Left hindlimb (tissue), 1 donor: Measurements from ENCODE around the gene ANKRD65.

ENCODE experiments used
- DNase-seq: peaks from one replicate; pipeline ENCODE4 v3.0.0-alpha.2; 2018

The ANKRD65 gene

DNA sequence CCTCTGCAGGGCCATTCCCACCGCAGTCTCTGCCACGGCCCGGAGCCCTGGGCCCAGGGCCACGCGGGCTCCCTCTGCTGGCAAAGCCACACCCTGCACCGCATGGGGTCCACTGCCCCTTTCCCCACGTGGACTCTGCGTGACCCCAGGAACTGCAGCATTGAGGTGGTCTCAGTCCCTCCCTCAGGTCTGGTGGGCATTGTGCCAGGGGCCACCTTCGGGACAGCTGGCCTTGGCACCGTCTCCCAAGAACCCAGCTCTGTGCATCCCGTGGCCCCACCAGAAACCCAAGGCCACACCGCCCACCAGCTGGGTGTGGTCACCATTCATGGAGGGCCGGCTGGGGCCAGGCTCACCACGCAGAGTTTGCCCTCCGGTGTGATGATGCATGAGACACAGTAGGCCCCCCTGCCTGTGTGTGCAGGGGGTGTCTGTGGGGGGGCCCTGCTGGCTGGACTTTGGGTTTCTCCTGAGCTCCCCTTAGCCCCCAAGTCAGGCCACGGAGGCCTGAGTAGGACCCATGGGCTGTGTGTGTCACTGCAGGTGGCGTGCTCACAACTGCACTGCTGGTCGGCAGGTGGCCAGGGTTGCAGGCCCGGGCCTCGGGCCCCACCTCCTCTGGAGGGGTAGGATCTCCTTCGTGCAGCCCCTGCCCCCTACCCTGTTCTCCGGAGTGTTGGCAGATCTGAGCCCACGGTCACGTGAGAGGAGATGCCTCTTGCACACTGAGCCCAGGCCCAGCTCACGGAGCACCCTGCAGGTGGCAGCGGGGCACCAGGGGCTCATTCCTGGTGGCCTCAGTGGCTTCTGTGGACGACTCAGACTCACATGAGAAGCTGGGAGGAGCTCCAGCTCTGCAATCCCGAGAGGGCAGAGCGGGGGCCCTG lies 20.2 kb upstream of the ANKRD65 start:
- peak; percentile 52 for DNase-seq

DNA sequence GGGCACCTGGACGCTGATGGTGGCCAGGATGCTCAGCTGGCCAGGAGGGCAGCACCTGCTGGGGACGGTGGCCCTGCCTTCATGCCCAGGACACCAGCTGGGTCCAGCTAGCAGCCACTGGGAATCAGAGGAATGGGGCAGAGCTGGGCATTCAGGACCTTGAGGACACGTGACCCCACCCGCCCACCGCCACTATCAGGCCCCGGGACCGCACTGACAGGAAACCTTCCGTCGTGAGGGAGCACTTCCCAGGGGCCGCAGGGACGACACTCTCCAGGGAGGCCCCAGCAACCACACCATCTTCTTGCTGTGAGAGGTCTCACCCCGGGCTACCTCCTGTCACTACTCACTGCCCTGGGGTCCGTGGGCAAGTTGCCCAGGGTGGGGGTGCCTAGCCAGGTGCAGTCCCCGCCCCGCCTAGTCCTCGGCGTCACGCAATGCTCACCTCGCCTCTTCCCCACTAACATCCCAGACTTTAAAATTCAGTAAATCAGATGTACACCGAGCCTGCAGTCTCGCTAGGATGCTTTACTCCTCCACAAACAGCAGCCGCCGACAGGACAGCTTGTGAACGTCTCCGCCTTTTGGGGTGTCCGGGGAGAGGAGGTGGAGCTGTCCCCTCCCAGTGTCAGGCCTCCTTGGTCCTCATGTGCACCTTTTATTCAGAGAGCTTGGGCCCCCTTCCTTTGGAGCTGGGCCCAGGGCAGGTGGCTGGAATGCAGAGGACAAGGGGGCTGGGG lies 19.4 kb upstream of the ANKRD65 start:
- DNase-seq = no peak

- no peak for DNase-seq
Measured at GRCh38 chr1:1439546-1440261, 18.6 kb upstream of the ANKRD65 start.

DNA sequence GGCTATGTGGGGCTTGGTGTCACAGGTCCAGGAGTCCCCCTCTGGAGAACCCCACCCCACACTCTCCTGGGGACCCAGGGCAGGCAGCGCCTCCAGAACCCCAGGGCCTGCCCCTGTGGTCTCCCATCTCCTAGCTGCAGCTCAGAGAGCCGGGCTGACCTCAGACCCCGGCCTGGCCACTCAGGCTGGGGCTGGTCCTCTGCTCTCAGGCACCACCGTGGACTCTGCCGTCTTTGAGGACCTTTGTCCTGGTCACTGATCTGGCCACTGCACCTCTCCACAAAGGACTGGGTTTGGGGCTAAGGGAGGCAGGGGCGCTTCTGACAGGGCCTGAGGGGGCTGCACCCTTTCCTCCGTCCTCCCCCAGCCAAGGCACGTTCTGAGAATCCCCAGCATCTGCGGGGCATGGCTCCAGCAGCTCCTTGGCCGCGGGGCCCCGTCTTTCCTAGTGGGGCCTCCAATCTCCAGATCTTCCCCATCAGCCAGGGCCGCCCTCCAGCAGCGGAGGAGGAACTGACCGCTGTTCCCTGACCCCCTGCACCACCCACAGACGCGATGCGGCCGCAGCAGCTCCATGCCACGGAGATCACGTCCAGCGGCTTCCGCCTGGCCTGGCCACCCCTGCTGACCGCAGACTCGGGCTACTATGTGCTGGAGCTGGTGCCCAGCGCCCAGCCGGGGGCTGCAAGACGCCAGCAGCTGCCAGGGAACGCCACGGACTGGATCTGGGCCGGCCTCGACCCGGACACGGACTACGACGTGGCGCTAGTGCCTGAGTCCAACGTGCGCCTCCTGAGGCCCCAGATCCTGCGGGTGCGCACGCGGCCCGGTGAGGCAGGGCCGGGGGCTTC lies 17.7 kb upstream of the ANKRD65 start:
- DNase-seq = peak; percentile 32

DNA sequence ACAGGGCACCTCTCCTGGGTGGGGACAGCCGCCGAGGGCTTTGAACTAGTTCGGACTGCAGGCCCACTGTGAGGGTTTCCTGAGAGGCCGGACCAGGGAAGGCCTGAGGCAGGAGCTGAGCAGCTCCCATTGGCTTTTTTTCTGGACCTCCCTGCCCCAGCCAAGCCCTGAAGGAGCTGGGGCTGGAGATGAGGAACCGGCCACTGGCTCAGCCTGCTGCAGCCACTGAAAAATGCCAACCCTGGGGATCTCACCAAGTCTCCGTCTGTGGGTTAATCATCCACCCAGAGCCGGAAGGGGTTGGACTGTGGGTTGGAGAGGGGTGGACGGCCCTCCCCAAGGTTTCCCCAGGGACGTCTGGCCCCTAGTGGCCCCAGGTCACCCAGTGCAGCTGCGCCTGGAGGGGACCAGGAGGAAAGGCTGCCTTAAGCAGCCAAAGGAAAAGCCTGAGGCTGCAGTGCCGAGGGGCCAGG lies 16.9 kb upstream of the ANKRD65 start:
- no peak for DNase-seq

GRCh38 chr1:1437033-1437903 lies 16.2 kb upstream of the ANKRD65 start:
- no peak for DNase-seq

GRCh38 chr1:1436630-1437032 lies 15.6 kb upstream of the ANKRD65 start:
- DNase-seq = peak; percentile 26

GRCh38 chr1:1435911-1436629 lies 15.0 kb upstream of the ANKRD65 start:
- peak; percentile 41 for DNase-seq

- peak; percentile 82 for DNase-seq
Measured at GRCh38 chr1:1435106-1435903, 14.2 kb upstream of the ANKRD65 start, which contains the start of gene VWA1. VWA1 (plus strand) TSS chr1:1435690; CDS start chr1:1435749, 59 bp downstream.

DNA sequence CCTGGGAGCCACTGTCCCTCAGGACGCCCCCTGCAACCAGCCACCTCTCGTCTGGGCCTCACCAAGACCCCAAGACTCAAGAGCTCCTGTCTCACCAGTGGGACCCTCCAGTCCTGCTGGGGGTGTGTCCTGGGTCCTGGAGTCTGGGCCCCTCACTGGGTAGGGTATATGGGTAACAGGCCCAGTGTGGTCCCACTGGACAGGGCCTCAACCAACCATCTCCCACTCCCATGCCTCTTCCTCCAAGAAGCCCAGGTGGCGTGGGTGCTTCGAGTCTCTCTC lies 13.7 kb upstream of the ANKRD65 start:
- no peak for DNase-seq

DNA sequence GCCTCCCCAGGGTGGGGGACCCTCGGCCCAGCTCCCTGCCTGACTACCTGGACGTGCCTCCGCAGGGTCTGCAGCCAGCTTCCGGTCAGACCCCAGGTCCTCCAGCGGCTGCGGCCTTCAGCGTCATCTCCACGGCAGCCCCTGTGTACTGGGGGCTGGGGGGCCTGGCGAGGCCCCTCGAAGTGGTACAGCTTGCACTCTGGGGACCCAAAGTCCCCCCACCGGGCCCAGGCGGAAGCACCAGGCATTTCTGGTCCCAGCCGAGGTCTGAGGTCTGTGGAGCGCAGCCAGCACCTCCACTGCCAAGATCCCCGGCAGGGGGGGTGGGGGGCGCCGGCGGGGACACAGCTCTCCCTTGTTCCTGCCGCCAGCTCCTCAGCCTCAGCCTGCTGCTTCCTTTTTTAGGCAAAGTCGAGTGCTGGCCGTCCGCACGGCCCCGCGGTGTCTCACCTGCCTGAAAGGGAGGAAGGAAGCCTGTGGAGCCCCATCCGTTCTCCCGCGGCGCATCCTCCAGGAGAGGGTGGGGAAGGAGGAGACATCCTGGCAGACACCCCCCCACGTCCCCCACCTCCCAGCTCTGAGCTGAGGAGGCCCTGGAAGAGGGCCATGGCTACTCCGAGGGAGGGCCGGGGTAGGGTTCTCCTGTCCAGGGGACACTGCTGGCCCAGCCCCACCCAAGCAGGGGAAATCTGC lies 13.2 kb upstream of the ANKRD65 start:
- DNase-seq = peak; percentile 88

- peak; percentile 83 for DNase-seq
Measured at GRCh38 chr1:1433804-1434130, 12.7 kb upstream of the ANKRD65 start.

DNA sequence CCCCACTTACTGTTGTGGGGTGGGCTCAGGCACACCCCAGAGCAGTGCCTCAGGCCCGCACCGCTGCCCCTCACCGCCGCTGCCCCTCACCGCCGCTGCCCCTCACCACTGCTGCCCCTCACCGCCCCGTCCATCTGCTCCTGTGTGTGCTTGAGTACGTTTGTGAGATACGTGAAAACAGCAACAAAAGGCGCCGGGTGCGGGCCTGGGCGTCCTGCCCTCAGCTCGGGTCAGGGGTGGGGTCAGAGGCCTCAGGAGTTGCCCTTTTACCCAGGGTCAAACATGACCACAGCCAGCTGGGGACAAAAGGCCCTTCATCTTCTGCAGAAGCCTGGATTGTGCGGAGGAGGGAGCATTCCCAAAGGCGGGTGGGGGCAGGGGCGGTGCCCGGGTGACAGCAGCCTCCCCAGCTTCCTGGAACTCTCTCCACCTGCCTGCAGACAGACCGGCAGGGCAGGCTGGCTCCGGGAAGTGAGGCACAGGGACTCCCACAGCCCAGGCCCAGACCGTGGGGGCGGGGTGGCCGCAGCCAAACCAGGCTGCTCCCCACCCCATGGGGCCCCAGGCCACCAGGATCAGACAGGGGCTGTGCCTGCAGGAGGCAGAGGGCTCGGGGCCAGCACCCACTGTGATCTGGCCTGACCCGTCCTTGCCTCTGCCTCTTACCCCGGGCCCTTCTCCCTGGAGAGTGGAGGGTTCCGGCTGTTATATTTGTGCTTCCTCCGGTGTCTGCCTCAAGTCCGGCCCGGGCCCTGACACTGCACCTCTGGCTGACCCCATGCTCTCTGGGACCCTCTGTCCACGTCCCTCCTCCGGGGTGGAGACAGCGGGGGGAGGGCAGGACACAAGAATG lies 12.1 kb upstream of the ANKRD65 start:
- DNase-seq = peak; percentile 85

- peak; percentile 82 for DNase-seq
Measured at GRCh38 chr1:1432274-1432950, 11.3 kb upstream of the ANKRD65 start.

- DNase-seq = peak; percentile 67
Measured at GRCh38 chr1:1431845-1432273, 10.8 kb upstream of the ANKRD65 start.

- no peak for DNase-seq
Measured at GRCh38 chr1:1430992-1431844, 10.1 kb upstream of the ANKRD65 start.
